ENCODE measurements around the gene CBL.
"Not testable (repeated sequence)": the region's sequence is repeated elsewhere in the genome, so short reads cannot be mapped to it uniquely, and the experiment has no call there.

CBL gene

DNA sequence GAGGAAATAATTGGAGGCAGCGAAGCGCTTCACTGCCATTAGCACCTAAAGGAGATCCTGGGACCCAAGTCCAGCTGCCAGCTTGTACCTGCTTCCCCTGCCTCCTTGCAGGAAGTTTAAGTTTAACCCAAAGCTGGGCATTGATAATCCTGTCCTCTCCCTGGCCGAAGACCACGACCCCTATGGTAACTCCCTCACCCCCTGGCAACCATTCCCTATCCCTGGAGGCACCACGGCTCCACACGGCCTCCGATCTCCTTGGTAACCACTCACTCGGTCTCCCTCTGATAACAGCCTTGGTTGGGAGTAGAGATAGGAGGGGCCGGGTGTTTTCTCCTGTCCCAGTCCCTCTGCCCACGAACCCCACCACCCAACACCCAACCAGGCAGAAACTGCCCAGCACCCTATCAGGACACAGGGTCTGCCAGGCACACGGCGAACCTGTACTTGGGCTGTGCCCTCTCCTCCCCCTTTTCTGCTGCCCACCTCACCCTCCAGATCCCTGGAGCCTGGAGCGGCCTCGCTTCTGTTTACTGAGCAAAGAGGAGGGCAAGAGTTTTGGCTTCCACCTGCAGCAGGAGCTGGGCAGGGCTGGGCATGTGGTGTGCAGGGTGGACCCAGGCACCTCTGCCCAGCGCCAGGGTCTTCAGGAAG lies 20.0 kb upstream of the CBL start:
- DNase-seq: no peak

DNA sequence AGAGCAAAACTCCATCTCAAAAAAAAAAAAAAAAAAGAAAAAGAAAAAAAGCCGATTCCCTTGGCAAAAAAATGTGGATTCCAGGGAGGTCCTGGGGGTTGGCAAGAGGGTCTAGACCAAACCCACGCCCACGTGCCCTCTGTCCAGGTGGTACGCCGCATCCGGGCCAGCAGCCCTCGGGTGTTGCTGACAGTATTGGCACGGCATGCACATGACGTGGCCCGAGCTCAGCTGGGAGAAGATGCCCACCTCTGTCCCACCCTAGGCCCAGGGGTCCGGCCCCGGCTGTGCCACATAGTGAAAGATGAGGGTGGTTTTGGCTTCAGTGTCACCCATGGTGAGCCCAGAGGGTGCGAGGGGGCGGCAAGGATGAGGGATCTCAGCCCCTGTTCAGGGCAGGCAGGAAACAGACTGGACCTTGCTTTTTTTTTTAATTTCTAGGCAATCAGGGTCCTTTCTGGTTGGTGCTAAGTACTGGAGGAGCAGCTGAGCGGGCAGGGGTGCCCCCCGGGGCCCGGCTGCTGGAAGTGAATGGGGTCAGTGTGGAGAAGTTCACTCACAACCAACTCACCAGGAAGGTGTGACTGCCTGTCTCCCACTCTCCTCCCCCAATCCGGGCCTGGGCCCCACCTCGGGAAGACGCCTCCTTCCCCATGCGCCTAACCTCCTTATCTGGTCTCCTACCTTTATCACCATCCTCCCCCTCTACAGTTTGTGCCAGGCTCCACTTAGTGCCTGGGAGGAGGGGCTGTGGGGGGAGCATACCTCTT lies 18.8 kb upstream of the CBL start:
- DNase-seq: no peak

DNA sequence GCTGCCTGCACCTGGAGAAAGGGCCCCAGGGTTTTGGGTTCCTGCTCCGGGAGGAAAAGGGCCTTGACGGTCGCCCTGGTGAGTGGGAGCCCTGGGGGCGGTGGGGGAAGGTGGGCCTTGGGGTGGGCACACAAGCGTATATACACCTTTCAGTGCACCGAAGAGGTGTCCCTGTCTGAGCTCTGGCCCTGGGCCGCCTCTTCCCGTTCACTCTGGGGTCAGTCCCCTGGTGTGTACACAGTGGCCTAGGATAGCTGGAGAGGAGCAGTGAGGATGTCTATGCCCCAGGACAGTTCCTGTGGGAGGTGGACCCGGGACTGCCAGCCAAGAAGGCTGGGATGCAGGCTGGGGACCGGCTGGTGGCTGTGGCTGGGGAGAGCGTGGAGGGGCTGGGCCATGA lies 18.1 kb upstream of the CBL start:
- no peak for DNase-seq

DNA sequence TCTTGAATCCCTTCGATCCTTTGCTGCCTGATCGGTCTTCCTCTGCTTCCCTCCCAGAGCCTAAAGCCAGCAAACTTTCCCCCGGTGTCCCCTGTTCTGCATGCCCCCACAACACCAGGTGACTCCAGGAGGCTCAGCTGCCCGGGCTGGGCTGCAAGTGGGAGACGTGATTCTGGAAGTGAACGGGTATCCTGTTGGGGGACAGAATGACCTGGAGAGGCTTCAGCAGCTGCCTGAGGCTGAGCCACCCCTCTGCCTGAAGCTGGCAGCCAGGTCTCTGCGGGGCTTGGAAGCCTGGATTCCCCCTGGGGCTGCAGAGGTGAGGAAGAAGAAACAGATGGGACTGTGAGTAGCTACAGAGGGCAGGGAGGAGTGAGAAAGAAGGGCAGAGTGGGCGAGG lies 17.3 kb upstream of the CBL start:
- no peak for DNase-seq

GRCh38 chr11:119189393-119189792 lies 16.7 kb upstream of the CBL start:
- DNase-seq: no peak

- no peak for DNase-seq
Measured at GRCh38 chr11:119190531-119190930, 15.6 kb upstream of the CBL start.

DNA sequence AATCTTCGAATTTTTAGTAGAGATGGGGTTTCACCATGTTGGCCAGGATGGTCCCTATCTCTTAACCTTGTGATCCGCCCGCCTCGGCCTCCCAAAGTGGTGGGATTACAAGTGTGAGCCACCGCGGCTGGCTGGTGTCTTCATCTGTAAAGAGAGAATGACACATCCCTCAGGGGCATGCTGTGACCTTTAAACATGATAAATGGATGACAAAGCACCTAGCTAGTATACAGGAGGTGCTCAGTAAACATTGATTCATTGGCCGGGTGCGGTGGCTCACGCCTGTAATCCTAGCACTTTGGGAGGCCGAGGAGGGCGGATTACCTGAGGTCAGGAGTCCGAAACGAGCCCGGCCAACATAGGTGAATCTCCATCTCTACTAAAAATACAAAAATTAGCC lies 14.9 kb upstream of the CBL start:
- not testable (repeated sequence) for DNase-seq

GRCh38 chr11:119192111-119192510 lies 14.0 kb upstream of the CBL start:
- no peak for DNase-seq

DNA sequence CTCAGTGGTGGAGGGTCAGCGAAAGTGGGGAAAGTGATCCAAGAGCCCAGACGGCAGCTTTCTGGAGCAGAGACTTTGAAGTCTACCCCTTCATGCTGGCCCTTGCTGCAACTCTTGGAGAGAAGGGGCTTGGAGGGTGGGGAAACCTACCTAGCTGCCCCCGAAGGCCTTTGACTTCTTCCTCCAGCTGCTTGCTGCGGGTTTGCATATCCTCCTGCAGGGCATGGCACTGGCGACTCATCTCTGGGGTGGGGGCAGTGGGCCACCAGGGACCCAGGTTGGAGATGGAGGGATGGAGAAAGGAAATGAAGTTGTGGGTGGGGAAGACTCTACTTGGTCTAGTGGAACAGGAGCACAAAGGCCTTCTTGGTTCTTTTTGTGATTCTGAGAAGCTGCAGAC lies 13.1 kb upstream of the CBL start:
- DNase-seq: no peak

GRCh38 chr11:119193626-119194025 lies 12.5 kb upstream of the CBL start:
- no peak for DNase-seq

GRCh38 chr11:119194811-119195440 lies 11.2 kb upstream of the CBL start:
- no peak for DNase-seq

DNA sequence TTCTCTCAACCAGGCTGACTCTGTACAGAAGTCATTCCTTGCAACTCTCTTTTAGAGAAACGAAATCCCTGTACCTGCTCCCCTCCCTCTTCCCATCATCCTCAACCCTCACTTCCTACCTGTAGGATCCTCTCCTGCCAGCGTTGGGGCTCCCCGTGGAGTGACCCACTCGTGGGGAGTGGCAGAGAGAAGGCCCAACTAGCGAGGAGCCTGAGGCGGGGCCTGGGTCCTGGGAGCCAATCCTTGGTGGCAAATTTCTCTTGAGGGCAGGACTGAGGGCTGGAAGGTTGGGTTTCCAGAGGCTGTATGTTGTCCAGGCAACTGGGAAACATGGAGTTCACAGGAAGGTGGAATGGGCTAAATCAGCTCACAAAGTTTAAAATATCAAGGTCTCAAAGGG lies 10.5 kb upstream of the CBL start:
- peak in 1 of 2 experiments; percentile 19 for DNase-seq

DNA sequence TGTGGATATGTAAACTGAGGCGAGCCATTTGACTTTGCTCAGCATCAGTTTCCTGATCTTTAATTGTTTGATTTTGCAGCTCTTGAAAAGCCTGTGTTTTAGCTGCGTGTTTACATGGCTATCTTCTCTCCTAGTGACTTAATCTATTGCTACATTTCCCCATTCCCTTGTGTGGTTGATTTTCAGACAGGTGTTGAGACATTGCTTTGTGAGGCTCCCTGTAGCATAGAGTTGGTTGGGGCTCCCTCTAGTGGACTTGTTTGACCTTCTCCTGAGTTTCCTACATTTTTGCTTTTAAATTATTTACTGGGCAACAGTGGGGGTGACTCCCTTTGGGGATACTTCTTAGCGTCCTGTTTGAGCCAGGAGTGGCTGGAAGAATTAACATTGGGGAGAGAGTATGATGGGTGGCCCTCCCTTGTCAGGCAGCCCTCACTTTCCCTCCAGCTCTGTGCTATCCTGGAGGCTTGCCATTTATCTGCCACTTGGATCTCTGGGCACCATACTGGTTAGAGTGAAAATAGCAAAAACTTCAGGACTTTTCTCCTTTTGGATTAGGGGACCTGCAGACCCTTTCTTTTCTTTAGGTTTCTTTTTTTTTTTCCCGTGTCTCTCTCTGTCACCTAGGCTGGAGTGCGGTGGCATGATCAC lies 9.2 kb upstream of the CBL start:
- peak; percentile 66 to 68 for DNase-seq

- no peak for DNase-seq
Measured at GRCh38 chr11:119198925-119199324, 7.2 kb upstream of the CBL start.

- not testable (repeated sequence) for DNase-seq
Measured at GRCh38 chr11:119201236-119201635, 4.9 kb upstream of the CBL start.

DNA sequence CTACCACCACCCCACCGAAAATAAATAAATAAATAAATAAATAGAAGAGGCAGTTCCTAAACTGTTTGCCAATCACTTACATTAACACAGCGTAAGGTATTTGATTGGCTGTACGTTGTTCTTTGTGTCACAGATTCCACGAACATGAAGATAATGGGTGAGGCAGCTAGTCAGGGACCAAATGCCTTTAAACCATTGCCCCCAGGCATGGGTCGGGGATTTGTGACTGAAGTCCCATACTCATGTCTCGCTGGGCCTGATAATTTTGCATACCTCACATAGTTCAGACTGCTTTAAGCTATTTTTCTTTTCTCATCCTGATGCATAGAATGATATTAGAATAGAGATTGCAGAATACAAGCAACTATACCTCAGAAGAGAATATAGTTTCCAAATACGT lies 3.6 kb upstream of the CBL start:
- no peak for DNase-seq

DNA sequence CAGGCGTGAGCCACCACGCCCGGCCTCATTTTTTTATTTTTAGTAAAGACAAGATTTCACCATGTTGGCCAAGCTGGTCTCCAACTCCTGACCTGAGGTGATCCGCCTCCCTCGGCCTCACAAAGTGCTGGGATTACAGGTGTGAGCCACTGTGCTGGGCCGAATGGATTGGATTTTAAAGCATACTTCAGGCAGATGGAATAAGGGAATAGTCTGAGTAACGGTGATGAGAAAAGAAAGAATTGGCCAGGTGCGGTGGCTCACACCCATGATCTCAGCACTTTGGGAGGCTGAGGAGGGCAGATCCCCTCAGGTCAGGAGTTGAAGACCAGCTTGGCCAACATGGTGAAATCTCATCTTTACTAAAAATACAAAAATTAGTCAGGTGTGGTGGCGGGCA lies 2.1 kb upstream of the CBL start:
- no peak for DNase-seq

DNA sequence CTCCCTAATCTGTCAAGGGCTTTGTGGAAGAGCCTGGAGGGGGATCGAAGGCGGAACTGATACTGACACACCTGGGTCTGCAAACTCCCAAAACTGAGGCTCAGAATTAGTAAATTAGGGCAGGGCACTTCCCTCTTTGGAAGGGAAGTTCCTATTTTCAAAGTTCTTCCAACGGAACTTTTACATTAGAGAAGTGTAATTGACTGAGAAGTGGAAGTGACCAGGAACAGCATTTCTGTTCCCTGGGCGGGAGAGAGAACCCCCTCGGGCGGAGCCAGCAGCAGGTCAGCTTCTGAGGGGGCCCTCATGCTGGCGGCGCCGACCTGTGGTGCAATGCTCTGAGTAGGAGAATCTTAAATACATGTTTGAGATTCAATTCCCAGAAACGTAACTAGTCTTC lies 1.1 kb upstream of the CBL start:
- no peak for DNase-seq

- no peak for DNase-seq
Measured at GRCh38 chr11:119206511-119207414, 624 bp downstream of the CBL start.

DNA sequence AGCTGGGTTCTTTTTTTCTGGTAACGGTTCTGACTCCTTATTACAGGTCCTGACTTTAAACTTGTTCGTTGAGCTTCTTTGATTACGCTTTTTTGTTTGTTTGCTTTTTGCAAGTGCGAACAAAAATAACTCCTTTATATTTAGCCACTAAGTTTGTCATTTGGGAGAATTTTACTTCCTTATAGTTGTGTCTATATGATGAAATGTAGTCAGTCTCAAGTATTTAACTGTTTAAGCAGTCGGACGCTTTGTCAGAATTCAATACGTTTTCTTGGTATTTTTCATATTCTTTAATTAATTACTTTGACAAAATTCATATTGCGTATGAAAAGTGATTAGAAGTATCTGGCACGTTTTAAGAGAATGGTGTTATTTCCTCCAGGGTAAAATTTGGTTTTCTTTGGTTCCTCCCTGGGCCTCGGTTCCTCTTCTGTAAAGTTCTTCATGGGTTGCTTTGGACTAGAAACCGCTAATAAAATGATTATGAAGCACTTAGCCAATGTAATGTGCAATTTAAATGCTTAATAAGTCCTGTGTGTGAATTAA lies 1.3 kb downstream of the CBL start:
- no peak for DNase-seq

- DNase-seq: no peak
Measured at GRCh38 chr11:119209186-119209585, 3.0 kb downstream of the CBL start.

GRCh38 chr11:119210050-119210449 lies 3.9 kb downstream of the CBL start:
- no peak for DNase-seq

All from NCI-H187 (cell line).